ENCODE measurements around the gene FOXK1.

- TF ChIP-seq CTCF (IDR thresholded peaks at IDR 0.05; ENCODE audit: insufficient read depth, low read depth, low read length) = no peak
- TF ChIP-seq EZH2 (IDR thresholded peaks at IDR 0.05; ENCODE audit: insufficient read depth, low read length) = no peak
These were observed 10.0 kb downstream of the FOXK1 start for GRCh38 chr7:4692055-4692454.
